Kidney epithelial cell (primary cell): ENCODE data around the gene FOXC2. TPM values are rescaled to one million over a fixed set of nuclear protein-coding genes. Genes with fewer than 3 reads are reported as not detected.

Experiments used
- DNase-seq: peaks from one replicate; pipeline ENCODE4 v3.0.0-alpha.2; 2010; ENCODE audit warnings: low read depth
- H3K27me3 ChIP-seq: 2 replicates; pipeline ENCODE4 v1.6.0; 2011; ENCODE audit warnings: low read length; ENCODE audit not compliant: control insufficient read depth, insufficient read depth
- H3K36me3 ChIP-seq: 2 replicates; pipeline ENCODE4 v1.5.1; 2011; ENCODE audit warnings: low read length; ENCODE audit not compliant: control insufficient read depth, insufficient read depth
- H3K4me3 ChIP-seq: 2 replicates; pipeline ENCODE4 v1.5.1; 2011; ENCODE audit warnings: low read depth, mild to moderate bottlenecking, control low read depth, low read length
- total RNA-seq: library from RNA; depleted of rRNA; stranded (reverse); fragments of >200 nt; gene quantifications from 2 replicates; pipeline ENCODE4 v1.2.3, GENCODE V29; 2015
- TF ChIP-seq, protein P1 (sequence below): IDR thresholded peaks from 2 replicates; pipeline ENCODE4 v1.5.1; 2011; ENCODE audit warnings: mild to moderate bottlenecking, moderate library complexity, low read length, control low read depth, inconsistent platforms; ENCODE audit not compliant: insufficient read depth, poor library complexity, severe bottlenecking

FOXC2 gene
- total RNA-seq, 1 donor from 2014 or later = 12.2 TPM

- Histone ChIP-seq H3K27me3 (peaks cover 26% of the 10 kb centered on the region), H3K36me3 (no peaks in the 10 kb centered on the region), H3K4me3 (no peak overlapping the region)
- no peak for DNase-seq
- TF ChIP-seq, protein P1, sequence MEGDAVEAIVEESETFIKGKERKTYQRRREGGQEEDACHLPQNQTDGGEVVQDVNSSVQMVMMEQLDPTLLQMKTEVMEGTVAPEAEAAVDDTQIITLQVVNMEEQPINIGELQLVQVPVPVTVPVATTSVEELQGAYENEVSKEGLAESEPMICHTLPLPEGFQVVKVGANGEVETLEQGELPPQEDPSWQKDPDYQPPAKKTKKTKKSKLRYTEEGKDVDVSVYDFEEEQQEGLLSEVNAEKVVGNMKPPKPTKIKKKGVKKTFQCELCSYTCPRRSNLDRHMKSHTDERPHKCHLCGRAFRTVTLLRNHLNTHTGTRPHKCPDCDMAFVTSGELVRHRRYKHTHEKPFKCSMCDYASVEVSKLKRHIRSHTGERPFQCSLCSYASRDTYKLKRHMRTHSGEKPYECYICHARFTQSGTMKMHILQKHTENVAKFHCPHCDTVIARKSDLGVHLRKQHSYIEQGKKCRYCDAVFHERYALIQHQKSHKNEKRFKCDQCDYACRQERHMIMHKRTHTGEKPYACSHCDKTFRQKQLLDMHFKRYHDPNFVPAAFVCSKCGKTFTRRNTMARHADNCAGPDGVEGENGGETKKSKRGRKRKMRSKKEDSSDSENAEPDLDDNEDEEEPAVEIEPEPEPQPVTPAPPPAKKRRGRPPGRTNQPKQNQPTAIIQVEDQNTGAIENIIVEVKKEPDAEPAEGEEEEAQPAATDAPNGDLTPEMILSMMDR = no peak
These were observed 40.9 kb upstream of the FOXC2 start for GRCh38 chr16:86525696-86526095.

DNA sequence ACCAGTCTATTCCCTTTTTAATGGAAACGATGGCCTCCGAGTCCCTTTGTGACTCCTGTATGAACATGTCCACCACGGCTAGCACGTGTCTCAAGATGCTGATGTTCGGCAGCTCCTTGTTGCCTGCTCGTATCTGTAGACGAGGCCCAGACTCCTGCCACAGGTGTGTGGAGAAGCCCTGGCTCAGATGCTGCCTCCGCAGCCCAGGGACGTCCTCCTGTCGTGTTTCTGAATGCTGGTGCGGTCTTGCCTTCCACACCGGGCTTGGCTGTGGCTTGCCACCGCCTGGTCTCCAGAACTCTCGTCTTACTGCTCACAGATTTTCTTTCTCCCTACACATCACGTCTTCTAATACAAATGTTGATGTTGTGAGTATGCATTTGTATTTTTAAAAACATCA, 39.3 kb upstream of the FOXC2 start:
- TF ChIP-seq, protein P1 = no peak
- no peak for DNase-seq
- Histone ChIP-seq H3K36me3 (no peaks in the 10 kb centered on the region), H3K27me3 (peaks cover 17% of the 10 kb centered on the region), H3K4me3 (no peak overlapping the region)

- H3K36me3 ChIP-seq = no peaks in the 10 kb centered on the region
- TF ChIP-seq, protein P1 = no peak
- no peak for DNase-seq
- H3K4me3 ChIP-seq = no peak overlapping the region
- H3K27me3 ChIP-seq = peaks cover 13% of the 10 kb centered on the region
These were observed 38.3 kb upstream of the FOXC2 start for GRCh38 chr16:86528061-86528929.

DNA sequence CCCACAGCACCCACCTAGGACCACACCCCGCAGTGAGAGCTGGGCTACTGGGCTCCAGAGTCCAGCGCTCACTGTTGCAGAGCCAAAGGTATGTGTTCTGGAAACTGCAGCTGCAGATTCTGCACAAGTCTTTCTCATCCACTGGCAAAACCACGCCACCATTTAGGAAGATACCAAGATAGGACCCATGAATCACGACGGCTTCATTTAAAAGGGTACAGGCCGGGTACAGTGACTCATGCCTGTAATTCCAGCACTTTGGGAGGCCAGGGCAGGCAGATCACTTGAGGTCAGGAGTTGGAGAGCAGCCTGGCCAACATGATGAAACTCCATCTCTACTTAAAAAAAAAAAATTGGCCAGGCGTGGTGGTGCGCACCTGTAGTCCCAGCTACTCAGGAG, 37.5 kb upstream of the FOXC2 start:
- Histone ChIP-seq H3K27me3 (peaks cover 12% of the 10 kb centered on the region), H3K4me3 (no peak overlapping the region), H3K36me3 (no peaks in the 10 kb centered on the region)
- TF ChIP-seq, protein P1 = no peak
- DNase-seq = no peak

GRCh38 chr16:86530251-86531190, 36.1 kb upstream of the FOXC2 start:
- H3K4me3 ChIP-seq = no peak overlapping the region
- TF ChIP-seq, protein P1 = no peak
- no peak for DNase-seq
- no peaks in the 10 kb centered on the region for H3K36me3 ChIP-seq
- H3K27me3 ChIP-seq = peaks cover 11% of the 10 kb centered on the region
